ENCODE results near the gene EFR3B. TPM values are rescaled to one million over a fixed set of nuclear protein-coding genes. Genes with fewer than 3 reads are reported as not detected.

Gene EFR3B
- total RNA-seq, 1 experiment from 2014 or later = 0.09 TPM

- Mint-ChIP-seq H3K36me3 (ENCODE audit: insufficient read depth, unreplicated experiment) (no peaks in the 10 kb centered on the region), H3K4me3 (ENCODE audit: unreplicated experiment) (no peak overlapping the region), H3K27me3 (ENCODE audit: insufficient read depth, unreplicated experiment) (peaks cover 69% of the 10 kb centered on the region), H3K4me1 (ENCODE audit: insufficient read depth, unreplicated experiment) (no peaks in the 10 kb centered on the region), H3K9me3 (ENCODE audit: unreplicated experiment) (no peaks in the 10 kb centered on the region), H3K27ac (ENCODE audit: low read depth, unreplicated experiment) (no peak overlapping the region)
- BruUV-seq (replicated peaks) = no TSS peak
- CTCF ChIA-PET = interaction anchor here (0.7 to 1.4 kb wide), 2 partner anchors 12 to 78 kb away, joined by 3 to 5 read pairs; no protein-coding TSS in a partner anchor
- POLR2A ChIA-PET = no interaction called here
- no peak for TF ChIP-seq CTCF (IDR thresholded peaks at IDR 0.05; ENCODE audit: unreplicated experiment)
- no peak for DNase-seq (ENCODE audit: unreplicated experiment)
- intact Hi-C loops (cut with micrococcal nuclease) = no loop called here
Observed at GRCh38 chr2:25053041-25053440, 11.2 kb downstream of the EFR3B start.

GRCh38 chr2:25054720-25055119 lies 12.8 kb downstream of the EFR3B start:
- Mint-ChIP-seq H3K4me3 (ENCODE audit: unreplicated experiment) (no peak overlapping the region), H3K27ac (ENCODE audit: low read depth, unreplicated experiment) (no peak overlapping the region), H3K27me3 (ENCODE audit: insufficient read depth, unreplicated experiment) (peaks cover 57% of the 10 kb centered on the region), H3K9me3 (ENCODE audit: unreplicated experiment) (no peaks in the 10 kb centered on the region), H3K36me3 (ENCODE audit: insufficient read depth, unreplicated experiment) (no peaks in the 10 kb centered on the region), H3K4me1 (ENCODE audit: insufficient read depth, unreplicated experiment) (no peaks in the 10 kb centered on the region)
- POLR2A ChIA-PET = no interaction called here
- no TSS peak for BruUV-seq (replicated peaks)
- intact Hi-C loops (cut with micrococcal nuclease) = no loop called here
- DNase-seq (ENCODE audit: unreplicated experiment) = no peak
- TF ChIP-seq CTCF (IDR thresholded peaks at IDR 0.05; ENCODE audit: unreplicated experiment) = no peak
- CTCF ChIA-PET = no interaction called here

- BruUV-seq (replicated peaks) = no TSS peak
- ChIA-PET CTCF (no interaction called here), POLR2A (interaction anchor here (1.5 kb wide), 1 partner anchor 50 kb away, joined by 3 read pairs; no protein-coding TSS in a partner anchor)
- Mint-ChIP-seq H3K4me1 (ENCODE audit: insufficient read depth, unreplicated experiment) (no peaks in the 10 kb centered on the region), H3K27ac (ENCODE audit: low read depth, unreplicated experiment) (no peak overlapping the region), H3K9me3 (ENCODE audit: unreplicated experiment) (no peaks in the 10 kb centered on the region), H3K27me3 (ENCODE audit: insufficient read depth, unreplicated experiment) (peaks cover 50% of the 10 kb centered on the region), H3K36me3 (ENCODE audit: insufficient read depth, unreplicated experiment) (no peaks in the 10 kb centered on the region), H3K4me3 (ENCODE audit: unreplicated experiment) (no peak overlapping the region)
- no peak for TF ChIP-seq CTCF (IDR thresholded peaks at IDR 0.05; ENCODE audit: unreplicated experiment)
- intact Hi-C loops (cut with micrococcal nuclease) = no loop called here
- no peak for DNase-seq (ENCODE audit: unreplicated experiment)
Observed at GRCh38 chr2:25055376-25055920, 13.6 kb downstream of the EFR3B start.

- Mint-ChIP-seq H3K4me3 (ENCODE audit: unreplicated experiment) (no peak overlapping the region), H3K27ac (ENCODE audit: low read depth, unreplicated experiment) (no peak overlapping the region), H3K4me1 (ENCODE audit: insufficient read depth, unreplicated experiment) (no peaks in the 10 kb centered on the region), H3K9me3 (ENCODE audit: unreplicated experiment) (no peaks in the 10 kb centered on the region), H3K36me3 (ENCODE audit: insufficient read depth, unreplicated experiment) (no peaks in the 10 kb centered on the region), H3K27me3 (ENCODE audit: insufficient read depth, unreplicated experiment) (peaks cover 42% of the 10 kb centered on the region)
- TF ChIP-seq CTCF (IDR thresholded peaks at IDR 0.05; ENCODE audit: unreplicated experiment) = no peak
- intact Hi-C loops (cut with micrococcal nuclease) = no loop called here
- BruUV-seq (replicated peaks) = no TSS peak
- no peak for DNase-seq (ENCODE audit: unreplicated experiment)
- CTCF ChIA-PET = interaction anchor here (0.6 kb wide), 1 partner anchor 1145 kb away, joined by 4 read pairs; no protein-coding TSS in a partner anchor
- POLR2A ChIA-PET = interaction anchor here (1.5 kb wide), 1 partner anchor 49 kb away, joined by 3 read pairs; no protein-coding TSS in a partner anchor
Observed at GRCh38 chr2:25056098-25056821, 14.4 kb downstream of the EFR3B start.

Data from MCF 10A (cell line).